ENCODE data around the gene PIK3R5. TPM values are rescaled to one million over a fixed set of nuclear protein-coding genes. Genes with fewer than 3 reads are reported as not detected.
A peak's percentile ranks its signal among the peaks of the same experiment; 100 is the strongest.

Gene PIK3R5
- total and polyA plus RNA-seq, 2 donors (not counting 1 experiment from before 2014, with no cell fraction given) = 63.1 to 70.0 TPM

DNA sequence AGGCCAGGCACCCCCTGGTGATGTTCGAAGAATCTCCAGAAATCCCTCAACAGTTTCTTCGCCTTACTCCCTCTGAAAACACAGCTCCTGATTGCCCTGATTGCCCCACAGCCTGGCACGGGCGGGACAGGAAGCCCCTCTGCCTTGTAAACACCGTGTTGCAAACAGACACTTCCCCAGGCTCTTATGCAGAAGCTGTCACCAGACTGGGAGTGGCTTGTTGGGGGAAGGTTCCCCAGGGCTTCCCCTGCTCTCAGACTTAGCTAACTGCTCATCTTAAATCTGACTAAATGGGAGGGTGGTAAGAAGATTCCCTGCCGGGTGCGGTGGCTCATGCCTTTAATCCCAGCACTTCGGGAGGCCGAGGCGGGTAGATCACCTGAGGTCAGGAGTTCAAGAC is 11.2 kb downstream of the PIK3R5 start:
- Histone ChIP-seq H3K9me3 (ENCODE audit: control extremely low read depth in 1 of 3, control insufficient read depth in 2 of 3, insufficient read depth in 1 of 3, low read length in 2 of 3) (peaks cover 0 to 3% (median 0%) of the 10 kb centered on the region in 3 donors), H3K27ac (ENCODE audit: low read length in 2 of 2) (peak overlapping the region; percentile 76 to 84), H2AFZ (ENCODE audit: insufficient read depth, low read depth, low read length, poor library complexity, severe bottlenecking) (no peak overlapping the region), H3K79me2 (ENCODE audit: control insufficient read depth, insufficient read depth, low read length) (peaks cover 100% of the 10 kb centered on the region), H3K4me1 (ENCODE audit: control insufficient read depth in 2 of 2, insufficient read depth in 2 of 2, low read length in 2 of 2) (peaks cover 53 to 74% of the 10 kb centered on the region in 2 donors), H3K4me2 (replicated peaks; ENCODE audit: low read depth, low read length, poor library complexity, severe bottlenecking) (peak overlapping the region; percentile 66), H3K36me3 (replicated peaks in 1 of 2; ENCODE audit: control extremely low read depth in 1 of 2, control insufficient read depth in 1 of 2, extremely low read depth in 1 of 2, insufficient read depth in 2 of 2, low read length in 1 of 2) (peaks cover 0 to 12% of the 10 kb centered on the region in 2 experiments), H3K27me3 (replicated peaks in 1 of 4; ENCODE audit: control extremely low read depth in 1 of 4, control insufficient read depth in 3 of 4, insufficient read depth in 4 of 4, low read length in 3 of 4) (no peaks in the 10 kb centered on the region), H3K9ac (ENCODE audit: low read length) (peak overlapping the region; percentile 34), H3K4me3 (ENCODE audit: control extremely low read depth in 1 of 5, extremely low read depth in 1 of 5, insufficient read depth in 1 of 5, low read depth in 2 of 5, low read length in 4 of 5) (peak overlapping the region in 3 of 5 experiments; percentile 8 to 31 (median 22)), H4K20me1 (ENCODE audit: control insufficient read depth, insufficient read depth, low read length, poor library complexity, severe bottlenecking) (peaks cover 10% of the 10 kb centered on the region)
- H3K27me3 Mint-ChIP-seq = no peaks in the 10 kb centered on the region
- peaks cover 3% of the 10 kb centered on the region for H3K9me3 Mint-ChIP-seq (ENCODE audit: insufficient read depth)
- TF ChIP-seq, protein P1, sequence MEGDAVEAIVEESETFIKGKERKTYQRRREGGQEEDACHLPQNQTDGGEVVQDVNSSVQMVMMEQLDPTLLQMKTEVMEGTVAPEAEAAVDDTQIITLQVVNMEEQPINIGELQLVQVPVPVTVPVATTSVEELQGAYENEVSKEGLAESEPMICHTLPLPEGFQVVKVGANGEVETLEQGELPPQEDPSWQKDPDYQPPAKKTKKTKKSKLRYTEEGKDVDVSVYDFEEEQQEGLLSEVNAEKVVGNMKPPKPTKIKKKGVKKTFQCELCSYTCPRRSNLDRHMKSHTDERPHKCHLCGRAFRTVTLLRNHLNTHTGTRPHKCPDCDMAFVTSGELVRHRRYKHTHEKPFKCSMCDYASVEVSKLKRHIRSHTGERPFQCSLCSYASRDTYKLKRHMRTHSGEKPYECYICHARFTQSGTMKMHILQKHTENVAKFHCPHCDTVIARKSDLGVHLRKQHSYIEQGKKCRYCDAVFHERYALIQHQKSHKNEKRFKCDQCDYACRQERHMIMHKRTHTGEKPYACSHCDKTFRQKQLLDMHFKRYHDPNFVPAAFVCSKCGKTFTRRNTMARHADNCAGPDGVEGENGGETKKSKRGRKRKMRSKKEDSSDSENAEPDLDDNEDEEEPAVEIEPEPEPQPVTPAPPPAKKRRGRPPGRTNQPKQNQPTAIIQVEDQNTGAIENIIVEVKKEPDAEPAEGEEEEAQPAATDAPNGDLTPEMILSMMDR (IDR thresholded peaks at IDR 0.05) = no peak
- no peak for TF ChIP-seq EZH2 (IDR thresholded peaks at IDR 0.05; ENCODE audit: borderline replicate concordance, insufficient read depth, low read depth, low read length, poor library complexity, severe bottlenecking)
- DNase-seq (peak; percentile 88), ATAC-seq (ENCODE audit: low read depth) (peak; percentile 99)
- CTCF ChIA-PET = interaction anchor here (0.8 to 3.3 kb wide), 9 partner anchors 8 to 571 kb away, joined by 3 to 23 read pairs (median 5); partner anchors contain the start of gene PIK3R5
- H3K4me1 Mint-ChIP-seq = peaks cover 85% of the 10 kb centered on the region
- H3K4me3 Mint-ChIP-seq = peak overlapping the region; percentile 87
- peak overlapping the region; percentile 97 for H3K27ac Mint-ChIP-seq
- intact Hi-C loops (cut with micrococcal nuclease) = loop anchor here (1.0 to 2.0 kb wide), 2 partner anchors 12 to 14 kb away; no protein-coding TSS in a partner anchor
- POLR2A ChIA-PET = interaction anchor here (0.6 to 2.5 kb wide), 3 partner anchors 9 to 11 kb away, joined by 3 to 22 read pairs (median 6); partner anchors contain the start of gene PIK3R5
- 8% methylated on average over 5 of the region's 10 CpGs for whole genome bisulfite sequencing (ENCODE audit: insufficient coverage)

All from B cell (primary cell).